DND-41 (cell line): Measurements from ENCODE around the gene KRTAP10-5.
"Not testable (repeated sequence)": the region's sequence is repeated elsewhere in the genome, so short reads cannot be mapped to it uniquely, and the experiment has no call there.

Source experiments
- ATAC-seq: fragments of 200-7000 bp; cut with Tn5 transposase; 3 replicates; pipeline ENCODE4 v1.9.1; 2021; ENCODE audit warnings: low read depth; ENCODE audit not compliant: insufficient read depth
- DNase-seq: peaks from one replicate; pipeline ENCODE4 v3.0.0-alpha.2; 2020
- H2AFZ ChIP-seq: 2 replicates; pipeline ENCODE4 v1.6.0; 2012; ENCODE audit warnings: low read depth, low read length
- H3K27ac ChIP-seq: 2 replicates; pipeline ENCODE4 v1.5.1; 2012; ENCODE audit warnings: low read length, inconsistent platforms
- H3K27me3 ChIP-seq: fragments of 200-600 bp; sonication (generic); 2 replicates; pipeline ENCODE4 v1.6.0; 2012; ENCODE audit warnings: low read length, mild to moderate bottlenecking, inconsistent platforms; ENCODE audit not compliant: insufficient read depth, poor library complexity
- H3K36me3 ChIP-seq: 2 replicates; pipeline ENCODE4 v1.5.1; 2012; ENCODE audit warnings: low read length, inconsistent platforms; ENCODE audit not compliant: insufficient read depth
- H3K4me1 ChIP-seq: 2 replicates; pipeline ENCODE4 v1.5.1; 2012; ENCODE audit warnings: mild to moderate bottlenecking, low read length; ENCODE audit not compliant: insufficient read depth
- H3K4me2 ChIP-seq: 2 replicates; pipeline ENCODE4 v1.6.0; 2012; ENCODE audit warnings: mild to moderate bottlenecking, moderate library complexity, low read length, inconsistent platforms; ENCODE audit not compliant: insufficient read depth
- H3K4me3 ChIP-seq, 2 experiments: fragments of 200-600 bp in 1 of 2; shearing (Covaris generic) in 1 of 2; 2 replicates each; pipeline ENCODE4 v1.5.1; 2012 to 2016; ENCODE audit warnings: inconsistent platforms in 2 of 2, low read length in 2 of 2, mild to moderate bottlenecking in 2 of 2, low read depth in 1 of 2, moderate library complexity in 1 of 2
- H3K79me2 ChIP-seq: 2 replicates; pipeline ENCODE4 v1.6.0; 2012; ENCODE audit warnings: low read length, inconsistent platforms; ENCODE audit not compliant: insufficient read depth
- H3K9ac ChIP-seq: 2 replicates; pipeline ENCODE4 v1.6.0; 2012; ENCODE audit warnings: low read depth, mild to moderate bottlenecking, inconsistent platforms, low read length, moderate library complexity
- H3K9me3 ChIP-seq: 2 replicates; pipeline ENCODE4 v1.5.1; 2012; ENCODE audit warnings: low read length, moderate library complexity, mild to moderate bottlenecking, inconsistent platforms; ENCODE audit not compliant: insufficient read depth, severe bottlenecking
- H4K20me1 ChIP-seq: 2 replicates; pipeline ENCODE4 v1.6.0; 2012; ENCODE audit warnings: low read length; ENCODE audit not compliant: insufficient read depth
- CTCF ChIP-seq: IDR thresholded peaks from 2 replicates; pipeline ENCODE4 v1.5.1; 2012; ENCODE audit warnings: borderline replicate concordance, low read length, moderate library complexity, mild to moderate bottlenecking; ENCODE audit not compliant: poor library complexity, severe bottlenecking; ENCODE audit errors: extremely low read depth
- EZH2 ChIP-seq: IDR thresholded peaks from 3 replicates; pipeline ENCODE4 v1.6.1; 2012; ENCODE audit warnings: borderline replicate concordance, low read depth, mild to moderate bottlenecking, moderate library complexity, low read length, inconsistent platforms; ENCODE audit not compliant: severe bottlenecking

The KRTAP10-5 gene

DNA sequence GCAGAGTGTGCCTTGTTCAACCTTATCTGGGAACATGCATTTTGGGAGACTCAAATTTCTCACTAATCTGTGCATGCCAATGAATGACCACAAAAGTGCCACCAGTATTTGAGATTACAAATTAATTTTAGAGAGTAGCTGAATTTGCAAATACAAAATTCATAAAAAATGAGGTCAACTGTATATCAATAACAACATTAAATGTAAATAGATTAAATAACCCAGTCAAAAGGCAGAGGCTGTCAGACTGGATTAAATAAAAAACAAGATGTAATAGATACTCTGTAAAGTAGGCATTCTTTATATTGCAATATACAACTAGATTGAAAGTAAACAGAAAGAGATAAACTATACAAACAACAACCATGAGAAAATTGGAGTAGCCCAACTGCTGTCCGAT, 16.3 kb downstream of the KRTAP10-5 start:
- Histone ChIP-seq H3K79me2 (no peaks in the 10 kb centered on the region), H3K4me3 (no peak overlapping the region), H3K27me3 (no peaks in the 10 kb centered on the region), H3K36me3 (no peaks in the 10 kb centered on the region), H2AFZ (no peak overlapping the region), H3K4me2 (no peak overlapping the region), H3K4me1 (no peaks in the 10 kb centered on the region), H3K9me3 (no peaks in the 10 kb centered on the region), H4K20me1 (no peaks in the 10 kb centered on the region), H3K9ac (no peak overlapping the region), H3K27ac (no peak overlapping the region)
- ATAC-seq (no peak), DNase-seq (no peak)
- TF ChIP-seq EZH2 (no peak), CTCF (no peak)

DNA sequence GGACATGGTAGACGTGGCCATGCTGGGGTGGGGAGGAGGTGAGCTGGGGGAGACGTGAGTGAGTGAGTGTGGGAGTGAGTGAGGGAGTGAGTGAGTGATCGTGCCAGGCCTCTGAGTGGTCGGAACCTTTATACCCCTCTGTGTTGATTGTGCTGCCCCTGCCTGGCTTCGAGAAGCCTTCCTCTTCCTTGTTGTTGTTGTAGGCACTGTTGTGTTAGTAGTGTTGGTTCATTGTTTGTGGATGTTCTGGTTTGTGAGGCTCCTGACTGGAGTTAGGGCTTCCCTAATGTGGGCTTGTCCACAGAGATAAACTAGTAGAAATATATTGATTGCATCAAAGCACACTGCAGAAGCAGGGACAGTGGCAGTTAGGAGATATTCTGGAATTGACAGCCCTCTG, 21.7 kb downstream of the KRTAP10-5 start, which contains the start of gene KRTAP10-3:
Gene KRTAP10-3 (minus strand): TSS at position 101 of the 400 bp plus-strand sequence. CDS start 80 bp downstream, at position 21.
- no peak for TF ChIP-seq CTCF
- no peak for TF ChIP-seq EZH2
- ATAC-seq = no peak

DNA sequence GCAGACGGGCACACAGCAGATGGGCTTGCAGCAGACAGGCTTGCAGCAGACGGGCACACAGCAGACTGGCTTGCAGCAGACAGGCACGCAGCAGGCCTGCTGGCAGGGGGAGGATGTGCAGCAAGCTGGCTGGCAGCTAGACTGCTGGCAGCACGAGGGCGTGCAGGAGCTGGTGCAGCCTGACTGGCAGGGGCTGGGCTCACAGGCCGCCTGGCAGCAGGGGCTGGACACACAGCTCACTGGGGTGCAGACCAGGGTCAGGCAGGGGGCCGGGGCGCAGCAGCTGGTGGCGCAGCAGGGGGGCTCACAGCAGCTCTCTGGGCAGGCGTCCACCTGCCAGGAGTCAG, 22.1 kb downstream of the KRTAP10-5 start:
- H3K79me2 ChIP-seq, H3K27me3 ChIP-seq, H3K9ac ChIP-seq, H3K4me1 ChIP-seq, H3K36me3 ChIP-seq, H3K4me3 ChIP-seq, DNase-seq, ATAC-seq, H3K27ac ChIP-seq, H2AFZ ChIP-seq, H4K20me1 ChIP-seq, H3K4me2 ChIP-seq, H3K9me3 ChIP-seq: not testable (repeated sequence)

More for the DNA sequence above, 21.7 kb downstream of the KRTAP10-5 start, which contains the start of gene KRTAP10-3:
- no peak within 1 kb of the TSS for H3K4me3 ChIP-seq
- H3K4me1 ChIP-seq = no peaks in the 10 kb centered on the region
- no peaks in the 10 kb centered on the region for H3K27me3 ChIP-seq
- H3K4me2 ChIP-seq = no peak within 1 kb of the TSS
- H3K9ac ChIP-seq = no peak within 1 kb of the TSS
- no peaks in the 10 kb centered on the region for H3K79me2 ChIP-seq
- H4K20me1 ChIP-seq = no peaks in the 10 kb centered on the region
- DNase-seq = no peak
- no peaks in the 10 kb centered on the region for H3K36me3 ChIP-seq
- no peak within 1 kb of the TSS for H2AFZ ChIP-seq
- no peak within 1 kb of the TSS for H3K27ac ChIP-seq
- H3K9me3 ChIP-seq = no peaks in the 10 kb centered on the region

DNA sequence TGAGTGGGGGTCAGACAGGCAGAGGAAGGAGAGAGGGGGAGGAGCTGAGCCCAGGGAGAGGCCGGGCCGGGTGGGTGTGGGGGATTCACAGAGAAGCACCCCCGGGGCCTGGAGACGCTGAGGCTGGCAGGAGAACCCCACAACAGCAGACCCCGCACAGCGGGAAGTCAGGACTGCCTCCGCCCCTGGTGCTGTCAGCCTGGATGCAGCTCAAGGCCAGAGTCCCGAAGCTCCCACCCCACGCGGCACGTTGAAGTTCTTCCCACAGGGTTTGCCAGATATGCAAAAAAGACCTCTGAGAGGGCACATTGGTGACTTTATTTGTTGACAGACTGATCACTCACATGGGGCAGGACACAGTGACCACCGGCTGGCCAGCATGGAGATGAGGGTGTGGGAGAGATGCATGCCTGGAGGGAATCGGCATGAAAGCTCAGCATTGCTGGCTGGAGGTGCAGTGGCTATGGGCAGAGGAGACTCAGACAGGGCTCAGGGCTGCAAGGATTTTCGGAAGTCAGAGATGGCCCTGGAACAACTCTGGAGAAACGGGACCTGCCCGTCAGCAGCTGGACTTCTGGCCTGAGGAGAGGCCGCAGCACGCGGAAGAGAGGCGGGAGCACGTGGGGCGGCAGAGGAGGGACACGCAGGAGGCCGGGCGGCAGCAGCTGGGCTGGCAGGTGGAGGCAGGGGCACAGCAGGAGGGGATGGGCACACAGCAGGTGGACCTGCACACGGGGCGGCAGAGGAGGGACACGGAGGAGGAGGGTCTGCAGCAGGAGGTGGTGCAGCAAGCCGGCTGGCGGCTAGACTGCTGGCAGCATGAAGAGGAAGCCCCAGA, 22.7 kb downstream of the KRTAP10-5 start:
- H3K9me3 ChIP-seq = no peaks in the 10 kb centered on the region
- H3K4me2 ChIP-seq = no peak overlapping the region
- no peaks in the 10 kb centered on the region for H3K27me3 ChIP-seq
- no peak for DNase-seq
- H3K27ac ChIP-seq = no peak overlapping the region
- TF ChIP-seq CTCF (no peak), EZH2 (no peak)
- no peak for ATAC-seq
- no peaks in the 10 kb centered on the region for H3K36me3 ChIP-seq
- H4K20me1 ChIP-seq = no peaks in the 10 kb centered on the region
- no peaks in the 10 kb centered on the region for H3K79me2 ChIP-seq
- H3K4me1 ChIP-seq = no peaks in the 10 kb centered on the region
- H3K4me3 ChIP-seq = no peak overlapping the region
- no peak overlapping the region for H2AFZ ChIP-seq
- H3K9ac ChIP-seq = no peak overlapping the region
